ENCODE measurements around the gene RPL18A.

RPL18A gene

GRCh38 chr19:17859533-17860330 lies at the start of gene RPL18A:
RPL18A (plus strand) TSS chr19:17859910; CDS start chr19:17859957, 47 bp downstream.
- DNase-seq, result peak; percentile 98

GRCh38 chr19:17811103-17811502 lies 48.6 kb upstream of the RPL18A start:
- DNase-seq, result no peak

GRCh38 chr19:17811681-17812080 lies 48.0 kb upstream of the RPL18A start:
- DNase-seq, result no peak

GRCh38 chr19:17812099-17812498 lies 47.6 kb upstream of the RPL18A start:
- no peak for DNase-seq

DNA sequence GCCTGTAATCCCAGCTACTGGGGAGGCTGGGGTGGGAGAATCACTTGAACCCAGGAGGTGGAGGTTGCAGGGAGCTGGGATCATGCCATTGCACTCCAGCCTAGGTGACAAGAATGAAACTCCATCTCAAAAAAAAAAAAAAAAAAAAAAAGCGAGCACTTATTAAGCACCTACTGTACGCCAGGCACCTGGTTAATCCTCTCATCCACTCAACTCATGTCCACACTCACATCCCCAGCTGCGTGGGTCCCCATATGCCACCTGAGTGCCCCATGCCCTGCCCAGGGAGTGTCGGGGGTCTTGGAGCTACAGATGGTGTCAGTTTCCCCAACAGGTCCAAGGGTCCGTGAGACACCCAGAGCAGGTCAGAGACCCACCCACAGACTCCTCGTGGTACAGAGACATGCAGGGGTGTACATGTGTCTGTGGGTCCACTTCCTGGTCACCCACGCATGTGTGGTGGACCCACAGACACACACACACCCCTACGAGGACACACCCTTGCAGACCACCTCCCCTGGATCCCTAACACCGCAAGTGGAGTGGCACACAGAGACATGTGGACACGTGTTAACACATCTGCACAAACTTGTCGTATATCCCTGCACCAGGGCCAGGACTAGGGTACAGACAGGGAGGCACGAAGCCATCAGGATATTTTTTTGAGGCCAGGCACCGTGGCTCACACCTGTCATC lies 41.9 kb upstream of the RPL18A start:
- DNase-seq, result no peak

- DNase-seq, result no peak
Measured at GRCh38 chr19:17821190-17821589, 38.5 kb upstream of the RPL18A start, which contains the start of gene INSL3. INSL3 (minus strand) TSS chr19:17821519; CDS start chr19:17821506, 13 bp downstream.

DNA sequence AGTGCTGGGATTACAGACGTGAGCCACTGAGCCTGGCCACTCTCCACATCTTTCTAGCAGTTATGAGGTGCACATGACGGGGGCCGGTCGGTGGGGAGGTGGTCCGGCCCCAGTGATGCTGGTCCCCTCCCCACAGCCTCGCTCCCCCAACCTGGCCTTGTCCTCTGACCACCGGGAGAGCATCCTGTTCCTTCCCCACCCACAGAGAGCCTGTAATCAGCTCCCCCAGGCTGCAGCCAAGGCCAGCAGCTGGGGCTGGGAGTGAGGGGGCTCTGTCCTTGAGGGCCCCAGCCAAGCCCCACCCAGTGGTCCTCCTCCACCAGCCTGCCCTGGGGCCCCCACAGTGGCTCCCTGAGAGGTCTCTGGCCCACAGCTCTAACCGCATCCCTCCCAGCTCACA lies 35.4 kb upstream of the RPL18A start:
- no peak for DNase-seq

- DNase-seq, result no peak
Measured at GRCh38 chr19:17826508-17827056, 33.1 kb upstream of the RPL18A start.

DNA sequence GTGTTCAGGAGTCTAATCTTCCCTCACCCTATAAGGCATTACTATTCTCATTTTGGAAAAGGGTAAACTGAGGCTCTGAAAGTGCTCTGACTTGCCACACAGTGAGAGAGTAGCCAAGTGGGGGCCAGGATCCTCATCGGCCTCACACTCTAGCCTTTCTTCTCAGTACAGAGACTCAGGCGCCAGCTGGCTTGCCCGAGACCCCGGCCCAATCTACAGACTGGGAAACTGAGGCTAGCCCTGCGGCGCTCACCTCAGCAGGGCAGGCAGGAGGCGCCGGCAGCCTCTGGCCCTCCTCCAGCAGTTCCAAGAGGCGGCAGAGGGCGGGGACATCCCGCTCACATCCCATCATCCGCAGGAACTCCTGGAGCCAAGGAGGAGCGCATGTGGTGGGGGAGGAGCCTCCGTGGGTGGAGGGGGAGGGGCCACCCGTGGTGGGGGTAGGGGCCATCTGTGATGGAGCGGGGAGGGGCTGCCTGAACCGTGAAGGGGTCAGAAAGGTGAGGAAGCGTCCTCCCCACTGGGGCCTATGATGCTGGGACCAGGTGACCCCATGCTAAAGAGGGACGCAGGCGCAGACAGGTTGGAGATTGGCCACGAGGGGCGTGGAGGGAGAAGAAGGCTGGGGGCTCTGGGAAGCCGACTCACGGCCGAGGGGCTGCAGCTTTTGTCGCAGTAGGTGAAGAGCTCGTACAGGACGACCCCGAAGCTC lies 29.7 kb upstream of the RPL18A start:
- DNase-seq, result no peak

GRCh38 chr19:17830567-17831418 lies 28.9 kb upstream of the RPL18A start:
- no peak for DNase-seq

DNA sequence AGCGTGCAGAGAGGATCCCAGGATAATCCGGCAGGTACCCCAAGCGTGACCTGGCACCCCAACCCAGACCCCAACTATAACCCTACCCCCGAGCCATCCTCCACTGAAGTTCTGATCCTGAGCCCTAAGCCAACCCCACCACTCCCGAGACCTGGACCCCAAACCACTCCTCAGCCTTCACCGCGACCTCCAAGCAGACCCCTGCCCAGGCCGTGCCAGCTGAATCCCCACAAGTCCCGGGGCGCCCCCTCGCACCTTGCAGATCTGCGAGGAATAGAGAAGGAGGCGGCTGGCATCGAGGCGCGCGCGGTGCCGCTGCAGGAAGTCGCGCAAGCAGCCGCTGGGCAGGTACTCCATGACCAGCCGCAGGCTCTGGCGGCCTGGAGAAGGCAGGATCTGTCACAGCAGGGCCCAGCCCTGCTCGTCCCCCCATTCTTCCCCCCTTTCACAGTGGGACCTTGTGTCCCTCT lies 28.3 kb upstream of the RPL18A start:
- DNase-seq, result no peak

GRCh38 chr19:17832443-17833208 lies 27.1 kb upstream of the RPL18A start:
- no peak for DNase-seq

- no peak for DNase-seq
Measured at GRCh38 chr19:17834350-17835181, 25.1 kb upstream of the RPL18A start.

DNA sequence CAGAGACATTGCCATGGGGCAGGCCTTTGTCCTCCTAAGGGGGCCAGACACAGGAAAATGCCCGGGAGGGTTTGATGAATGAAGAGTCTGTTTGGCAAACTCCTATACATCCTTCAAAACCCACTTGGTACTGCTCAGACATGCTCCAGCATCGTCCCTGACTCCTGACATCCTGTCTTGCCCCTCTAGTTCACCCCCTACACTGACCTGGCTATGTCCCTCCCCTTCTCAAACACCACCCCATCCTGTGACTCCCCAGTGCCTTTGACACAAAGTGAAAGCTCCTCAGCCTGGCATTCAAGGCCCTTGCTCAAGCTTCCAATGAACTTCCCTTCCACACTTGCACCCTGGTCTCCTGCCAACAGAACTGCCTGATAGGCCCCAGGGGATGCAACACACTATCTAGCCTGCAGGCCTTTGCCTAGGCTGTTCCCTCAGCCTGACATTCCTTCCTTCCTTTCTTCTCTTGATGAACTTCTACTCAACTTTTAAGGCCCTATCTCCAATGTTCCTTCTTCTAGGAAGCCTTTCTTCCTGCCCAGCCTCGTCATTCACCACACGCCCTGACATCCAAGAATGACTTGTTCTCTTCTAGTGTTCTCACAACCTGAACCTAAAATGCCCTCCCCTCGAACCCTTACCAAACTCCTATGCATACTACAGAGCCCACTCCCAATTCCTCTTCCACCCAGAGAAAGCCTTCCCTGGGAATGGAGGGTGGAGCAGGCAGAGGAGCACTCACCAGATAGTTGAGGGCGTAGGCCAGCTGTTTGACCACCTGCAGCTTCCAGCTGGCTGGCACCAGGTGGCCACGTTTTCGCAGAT lies 24.3 kb upstream of the RPL18A start:
- no peak for DNase-seq

DNA sequence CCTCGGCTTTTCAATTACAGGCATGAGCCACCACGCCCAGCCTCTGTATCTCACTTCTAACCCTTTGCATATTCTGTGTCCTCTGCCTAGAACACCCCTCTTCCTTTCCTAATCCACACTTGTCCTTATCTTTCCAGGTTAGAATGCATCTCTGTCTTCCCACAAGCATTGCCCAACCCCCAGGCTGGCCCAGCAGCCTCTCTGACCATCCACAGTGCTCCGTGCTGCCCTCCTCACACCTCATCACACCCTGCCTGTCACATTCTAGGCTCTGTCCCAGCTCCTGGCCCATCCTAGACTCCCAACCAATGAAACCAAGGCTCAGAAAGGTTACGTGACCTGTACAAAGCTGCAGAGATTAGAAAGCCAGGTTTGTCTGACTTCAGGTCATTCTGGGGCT lies 23.2 kb upstream of the RPL18A start:
- no peak for DNase-seq

- DNase-seq, result no peak
Measured at GRCh38 chr19:17837972-17838371, 21.7 kb upstream of the RPL18A start.

DNA sequence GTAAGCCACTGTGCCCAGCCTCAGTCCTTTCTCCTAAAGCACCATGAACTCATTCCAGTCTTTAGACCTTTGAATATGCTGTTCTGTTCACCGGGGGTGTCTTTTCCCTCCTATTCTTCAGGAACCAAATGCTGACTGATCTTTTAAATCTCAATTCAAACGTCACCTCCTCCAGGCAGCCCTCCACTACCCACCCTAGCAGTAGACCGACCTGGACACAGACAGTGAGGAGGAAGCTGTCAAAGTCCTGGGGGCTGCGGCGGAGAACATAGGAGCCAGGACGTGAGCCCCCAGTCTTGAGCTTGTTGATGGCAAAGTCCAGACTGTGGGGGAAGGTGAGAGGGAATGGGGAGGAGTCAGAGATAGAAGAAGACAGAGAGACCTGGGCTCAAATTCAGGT lies 19.7 kb upstream of the RPL18A start:
- no peak for DNase-seq

DNA sequence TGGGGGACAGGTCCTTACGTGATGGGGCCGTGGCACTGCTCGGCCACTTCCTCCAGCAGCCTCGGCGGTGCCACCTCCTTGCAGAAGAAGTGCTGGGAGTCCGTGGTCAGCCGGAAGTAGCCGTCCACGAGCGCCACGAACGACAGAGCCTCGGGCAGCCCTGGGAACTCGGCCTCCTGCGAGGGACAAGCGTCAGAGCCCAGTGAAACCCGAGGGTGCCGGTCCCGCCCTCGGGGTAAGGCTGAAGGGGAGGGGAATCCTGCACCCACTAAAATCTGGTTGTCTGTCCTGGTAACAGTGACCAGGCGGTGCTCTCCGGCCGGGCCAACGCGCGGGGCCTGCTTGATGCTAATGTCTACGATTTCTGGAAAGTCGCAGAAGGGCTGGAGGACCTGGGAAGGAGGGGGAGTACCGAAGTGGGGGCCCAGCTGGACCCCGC lies 18.3 kb upstream of the RPL18A start:
- no peak for DNase-seq

Data from activated gamma-delta T cell treated with Interleukin-2 at 50 U/mL for 16 hours (primary cell).